A549 (cell line): ENCODE data around the gene ZNF638. TPM values are rescaled to one million over a fixed set of nuclear protein-coding genes. Genes with fewer than 3 reads are reported as not detected.

Source experiments
- ATAC-seq, 2 experiments: fragments of 200-7000 bp in 1 of 2; fragments of >200 bp in 1 of 2; cut with Nextera tagmentation in 1 of 2; cut with Tn5 transposase in 1 of 2; 3 replicates each; pipeline versions ENCODE4 v1.8.0 to v1.9.1; 2018 to 2020; ENCODE audit warnings: mild to moderate bottlenecking in 1 of 2, moderate library complexity in 1 of 2
- CTCF ChIA-PET: fragments of 300-600 bp; sonication (Branson Sonifier 250); formaldehyde crosslinking; extraction: SDS; loops from one replicate; lab custom pipeline; 2021; ENCODE audit warnings: antibody characterized with exemption, inconsistent platforms; lab: Yijun Ruan, JAX
- POLR2A ChIA-PET: fragments of 350-600 bp; formaldehyde crosslinking; extraction: SDS; loops from one replicate; lab custom pipeline; 2021; ENCODE audit warnings: antibody characterized with exemption, inconsistent platforms; lab: Yijun Ruan, JAX
- DNase-seq, 2 experiments: peaks; one replicate each; pipeline versions ENCODE4 v3.0.0 to v3.0.0-alpha.2; 2011 to 2016; ENCODE audit warnings: low read depth in 1 of 2, low spot score in 1 of 2
- FAIRE-seq: peaks from 2 replicates; lab custom pipeline; 2011; peaks lifted over from hg19 to GRCh38; lab: Jason Lieb, UNC
- H3K27ac ChIP-seq, 2 experiments: fragments of >200 bp; sonication (Bioruptor Twin); formaldehyde crosslinking; 3 replicates each; pipeline ENCODE4 v1.5.1; 2016 to 2017
- H3K4me1 ChIP-seq: fragments of >200 bp; sonication (Bioruptor Twin); formaldehyde crosslinking; 3 replicates; pipeline ENCODE4 v1.6.1; 2016
- H3K4me2 ChIP-seq: fragments of >200 bp; sonication (Bioruptor Twin); formaldehyde crosslinking; 3 replicates; pipeline ENCODE4 v1.6.1; 2016
- H3K4me3 ChIP-seq: fragments of >200 bp; sonication (Bioruptor Twin); formaldehyde crosslinking; 3 replicates; pipeline ENCODE4 v1.5.1; 2016
- H3K9me3 ChIP-seq: fragments of >200 bp; sonication (Bioruptor Twin); formaldehyde crosslinking; 3 replicates; pipeline ENCODE4 v1.6.1; 2016
- ATOH8 ChIP-seq: fragments of 250-450 bp; sonication (Bioruptor Pico); IDR thresholded peaks from 2 replicates; pipeline ENCODE4 v1.5.0; 2020; ENCODE audit warnings: low read depth, mild to moderate bottlenecking, moderate library complexity
- EHF ChIP-seq: fragments of 250-450 bp; sonication (Bioruptor Pico); IDR thresholded peaks from 2 replicates; pipeline ENCODE4 v1.5.0; 2020; ENCODE audit warnings: mild to moderate bottlenecking
- EP300 ChIP-seq, 2 experiments: fragments of >200 bp; sonication (Bioruptor Twin); formaldehyde crosslinking; IDR thresholded peaks; 2 replicates in 1 of 2; 3 replicates in 1 of 2; pipeline ENCODE4 v1.6.1; 2016 to 2017
- FOSL2 ChIP-seq, 2 experiments: fragments of 450-650 bp in 1 of 2; fragments of >200 bp in 1 of 2; sonication (Bioruptor Twin) in 1 of 2; formaldehyde crosslinking; IDR thresholded peaks; 2 replicates each; pipeline versions ENCODE4 v1.5.0 to v1.6.1; 2016 to 2020; ENCODE audit warnings: mild to moderate bottlenecking in 1 of 2, moderate library complexity in 1 of 2
- GATA3 ChIP-seq: IDR thresholded peaks from 2 replicates; pipeline ENCODE4 v1.6.1; 2012; ENCODE audit warnings: borderline replicate concordance
- HMGXB4 ChIP-seq: fragments of 250-450 bp; sonication (Bioruptor Pico); IDR thresholded peaks from 2 replicates; pipeline ENCODE4 v1.5.0; 2021; ENCODE audit warnings: mild to moderate bottlenecking, moderate library complexity, borderline replicate concordance
- HOXB13 ChIP-seq: fragments of 250-450 bp; sonication (Bioruptor Pico); IDR thresholded peaks from 2 replicates; pipeline ENCODE4 v1.5.0; 2020; ENCODE audit warnings: low read depth, mild to moderate bottlenecking, moderate library complexity
- HOXB5 ChIP-seq: fragments of 250-450 bp; sonication (Bioruptor Pico); IDR thresholded peaks from 2 replicates; pipeline ENCODE4 v1.5.0; 2020; ENCODE audit warnings: mild to moderate bottlenecking, moderate library complexity
- JUNB ChIP-seq: fragments of >200 bp; sonication (Bioruptor Twin); formaldehyde crosslinking; IDR thresholded peaks from 2 replicates; pipeline ENCODE4 v1.6.1; 2016
- KDM5A ChIP-seq: fragments of 200-600 bp; sonication (generic); IDR thresholded peaks from 2 replicates; pipeline ENCODE4 v1.6.1; 2016; ENCODE audit warnings: antibody characterized with exemption, mild to moderate bottlenecking
- NFE2L2 ChIP-seq: fragments of 150-350 bp; conservative IDR thresholded peaks from 2 replicates; pipeline ENCODE4 v1.6.1; 2014; ENCODE audit warnings: low read length
- PHF8 ChIP-seq: fragments of 200-600 bp; sonication (generic); IDR thresholded peaks from 2 replicates; pipeline ENCODE4 v1.6.1; 2016; ENCODE audit warnings: low read depth, mild to moderate bottlenecking, antibody characterized with exemption, moderate library complexity, borderline replicate concordance
- POLR2AphosphoS2 ChIP-seq: conservative IDR thresholded peaks from 2 replicates; pipeline ENCODE4 v1.6.1; 2012; ENCODE audit warnings: low read length, improper control_type of control experiment, inconsistent platforms
- RAD21 ChIP-seq, 2 experiments: fragments of >200 bp in 1 of 2; sonication (Bioruptor Twin) in 1 of 2; formaldehyde crosslinking in 1 of 2; IDR thresholded peaks in 1 of 2; conservative IDR thresholded peaks in 1 of 2; 2 replicates in 1 of 2; 3 replicates in 1 of 2; pipeline ENCODE4 v1.6.1; 2012 to 2018; ENCODE audit warnings: inconsistent platforms in 1 of 2
- RARB ChIP-seq: fragments of 250-450 bp; sonication (Bioruptor Pico); IDR thresholded peaks from 2 replicates; pipeline ENCODE4 v1.8.0; 2021; ENCODE audit warnings: mild to moderate bottlenecking, moderate library complexity
- REST ChIP-seq: fragments of 200-600 bp; sonication (generic); IDR thresholded peaks from 2 replicates; pipeline ENCODE4 v1.6.1; 2016; ENCODE audit warnings: antibody characterized with exemption, mild to moderate bottlenecking, moderate library complexity
- RFX5 ChIP-seq: fragments of 450-650 bp; IDR thresholded peaks from 2 replicates; pipeline ENCODE4 v1.7.1; 2014; ENCODE audit warnings: antibody characterized with exemption, mild to moderate bottlenecking, moderate library complexity
- RNF2 ChIP-seq: fragments of 200-600 bp; sonication (generic); IDR thresholded peaks from 2 replicates; pipeline ENCODE4 v1.6.1; 2016; ENCODE audit warnings: low read depth, mild to moderate bottlenecking, antibody characterized with exemption, moderate library complexity, borderline replicate concordance
- SMC3 ChIP-seq: fragments of >200 bp; sonication (Bioruptor Twin); formaldehyde crosslinking; IDR thresholded peaks from 3 replicates; pipeline ENCODE4 v1.6.1; 2018; ENCODE audit warnings: inconsistent platforms
- TP53 ChIP-seq: fragments of 250-450 bp; sonication (Bioruptor Pico); IDR thresholded peaks from 2 replicates; pipeline ENCODE4 v1.5.0; 2021; ENCODE audit warnings: mild to moderate bottlenecking, moderate library complexity
- USF2 ChIP-seq: fragments of 450-650 bp; IDR thresholded peaks from 2 replicates; pipeline ENCODE4 v1.6.1; 2014; ENCODE audit warnings: antibody characterized with exemption
- ZC3H11A ChIP-seq: fragments of 450-650 bp; IDR thresholded peaks from 2 replicates; pipeline ENCODE4 v1.6.1; 2014; ENCODE audit warnings: antibody characterized with exemption, mild to moderate bottlenecking
- ZNF302 ChIP-seq: fragments of 250-450 bp; sonication (Bioruptor Pico); IDR thresholded peaks from 2 replicates; pipeline ENCODE4 v1.9.0; 2021; ENCODE audit warnings: inconsistent platforms, mild to moderate bottlenecking, moderate library complexity
- WGBS: methylation state at CpG from one replicate; pipeline ENCODE4 v1.1.6; 2017; ENCODE audit errors: missing lambda C conversion rate; 5-methylcytosine and 5-hydroxymethylcytosine counted together
- polyA plus RNA-seq, 4 experiments: library from polyadenylated mRNA; depleted of rRNA in 3 of 4; stranded (reverse); fragments of >200 nt; fragmentation: RNase III in 1 of 4; extraction: RNeasy Plus Mini Kit Qiagen cat#74134 plus additional on column Dnase treatment in 1 of 4; gene quantifications; 2 replicates in 3 of 4; 3 replicates in 1 of 4; pipeline ENCODE4 v1.2.3, GENCODE V29; 2011 to 2017
- TF ChIP-seq, protein P1 (sequence below): IDR thresholded peaks from 2 replicates; pipeline ENCODE4 v1.6.1; 2012
- TF ChIP-seq, protein P2 (sequence below): fragments of >200 bp; sonication (Bioruptor Twin); formaldehyde crosslinking; IDR thresholded peaks from 2 replicates; pipeline ENCODE4 v1.6.1; 2016
- TF ChIP-seq, protein P3 (sequence below): fragments of >200 bp; sonication (Bioruptor Twin); formaldehyde crosslinking; IDR thresholded peaks from 3 replicates; pipeline ENCODE4 v1.5.1; 2016

The ZNF638 gene
- polyA plus RNA-seq, 2 of the 4 experiments (the other 2 are of a cell fraction): 74.2 to 160 TPM

DNA sequence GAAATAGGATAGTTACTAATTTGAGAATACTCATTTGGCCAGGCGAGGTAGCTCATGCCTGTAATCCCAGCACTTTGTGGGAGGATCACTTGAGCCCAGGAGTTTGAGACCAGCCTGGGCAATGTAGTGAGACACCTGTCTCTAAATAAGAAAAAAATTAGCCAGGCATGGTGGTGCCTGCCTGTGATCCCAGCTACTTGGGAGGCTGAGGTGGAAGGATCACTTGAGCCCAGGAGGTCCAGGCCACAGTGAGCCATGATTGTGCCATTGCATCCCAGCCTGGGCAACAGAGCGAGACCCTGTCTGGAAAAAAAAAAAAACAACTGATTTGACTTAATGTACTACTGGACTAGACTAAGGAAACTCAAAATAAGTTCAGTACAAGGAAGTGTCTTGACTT is 32.7 kb upstream of the ZNF638 start:
- POLR2A ChIA-PET: interaction anchor here (1.4 to 1.7 kb wide), 2 partner anchors 33 to 211 kb away, joined by 7 to 21 read pairs; partner anchors contain the start of gene ZNF638
- WGBS: 45% methylated on average over 2 of the region's 2 CpGs
- DNase-seq (no peak), ATAC-seq (peak in 1 of 2 experiments; percentile 23; a peak in 2 of 6 replicates), FAIRE-seq (no peak)
- TF ChIP-seq RARB (CRISPR knock-in tag) (no peak), ATOH8 (CRISPR knock-in tag) (no peak), ZC3H11A (no peak), JUNB (no peak), RNF2 (no peak), SMC3 (no peak), RFX5 (no peak), EHF (CRISPR knock-in tag) (no peak), KDM5A (no peak), HOXB13 (CRISPR knock-in tag) (no peak), GATA3 (no peak), EP300 (IDR thresholded peaks at IDR 0.05) (no peak), PHF8 (no peak), HOXB5 (CRISPR knock-in tag) (no peak), USF2 (no peak)
- TF ChIP-seq, protein P1, sequence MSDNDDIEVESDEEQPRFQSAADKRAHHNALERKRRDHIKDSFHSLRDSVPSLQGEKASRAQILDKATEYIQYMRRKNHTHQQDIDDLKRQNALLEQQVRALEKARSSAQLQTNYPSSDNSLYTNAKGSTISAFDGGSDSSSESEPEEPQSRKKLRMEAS: no peak
- TF ChIP-seq, protein P2, sequence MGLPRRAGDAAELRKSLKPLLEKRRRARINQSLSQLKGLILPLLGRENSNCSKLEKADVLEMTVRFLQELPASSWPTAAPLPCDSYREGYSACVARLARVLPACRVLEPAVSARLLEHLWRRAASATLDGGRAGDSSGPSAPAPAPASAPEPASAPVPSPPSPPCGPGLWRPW: no peak
- no peaks in the 10 kb centered on the region for H3K4me1 ChIP-seq
- no peaks in the 10 kb centered on the region for H3K9me3 ChIP-seq
- H3K4me3 ChIP-seq: no peak overlapping the region
- CTCF ChIA-PET: interaction anchor here (0.7 to 5.6 kb wide), 46 partner anchors 11 to 855 kb away, joined by 3 to 234 read pairs (median 4); partner anchors contain the start of genes PAIP2B and ZNF638
- no peak overlapping the region for H3K4me2 ChIP-seq
- H3K27ac ChIP-seq: no peak overlapping the region

- ChIA-PET POLR2A (interaction anchor here (1.4 to 1.7 kb wide), 2 partner anchors 32 to 211 kb away, joined by 7 to 21 read pairs; partner anchors contain the start of gene ZNF638), CTCF (interaction anchor here (0.7 to 5.6 kb wide), 57 partner anchors 10 to 1588 kb away, joined by 3 to 234 read pairs (median 4); partner anchors contain the start of genes PAIP2B and ZNF638)
- Histone ChIP-seq H3K9me3 (no peaks in the 10 kb centered on the region), H3K4me1 (no peaks in the 10 kb centered on the region), H3K4me3 (no peak overlapping the region), H3K27ac (no peak overlapping the region), H3K4me2 (no peak overlapping the region)
- FAIRE-seq (peak; percentile 72), DNase-seq (peak; percentile 39 to 41), ATAC-seq (peak; percentile 71 to 74; a peak in 5 of 6 replicates)
- WGBS: 41% methylated on average over 2 of the region's 2 CpGs
- TF ChIP-seq ZNF302 (no peak), HMGXB4 (CRISPR knock-in tag) (no peak), POLR2AphosphoS2 (no peak), REST (no peak), HOXB13 (CRISPR knock-in tag) (no peak), SMC3 (peak; percentile 61), RAD21 (conservative IDR thresholded peaks at IDR 0.05 in 1 of 2, IDR thresholded peaks at IDR 0.05 in 1 of 2) (peak; percentile 80 to 83), NFE2L2 (no peak), FOSL2 (IDR thresholded peaks at IDR 0.05) (no peak), FOSL2 (CRISPR knock-in tag; IDR thresholded peaks at IDR 0.05) (no peak), TP53 (no peak)
- TF ChIP-seq, protein P3, sequence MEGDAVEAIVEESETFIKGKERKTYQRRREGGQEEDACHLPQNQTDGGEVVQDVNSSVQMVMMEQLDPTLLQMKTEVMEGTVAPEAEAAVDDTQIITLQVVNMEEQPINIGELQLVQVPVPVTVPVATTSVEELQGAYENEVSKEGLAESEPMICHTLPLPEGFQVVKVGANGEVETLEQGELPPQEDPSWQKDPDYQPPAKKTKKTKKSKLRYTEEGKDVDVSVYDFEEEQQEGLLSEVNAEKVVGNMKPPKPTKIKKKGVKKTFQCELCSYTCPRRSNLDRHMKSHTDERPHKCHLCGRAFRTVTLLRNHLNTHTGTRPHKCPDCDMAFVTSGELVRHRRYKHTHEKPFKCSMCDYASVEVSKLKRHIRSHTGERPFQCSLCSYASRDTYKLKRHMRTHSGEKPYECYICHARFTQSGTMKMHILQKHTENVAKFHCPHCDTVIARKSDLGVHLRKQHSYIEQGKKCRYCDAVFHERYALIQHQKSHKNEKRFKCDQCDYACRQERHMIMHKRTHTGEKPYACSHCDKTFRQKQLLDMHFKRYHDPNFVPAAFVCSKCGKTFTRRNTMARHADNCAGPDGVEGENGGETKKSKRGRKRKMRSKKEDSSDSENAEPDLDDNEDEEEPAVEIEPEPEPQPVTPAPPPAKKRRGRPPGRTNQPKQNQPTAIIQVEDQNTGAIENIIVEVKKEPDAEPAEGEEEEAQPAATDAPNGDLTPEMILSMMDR: peak; percentile 90
Measured at GRCh38 chr2:71299507-71299906, 32.1 kb upstream of the ZNF638 start.
